Hematopoietic multipotent progenitor cell treated with erythropoietin and hydrocortisone succinate and interleukin-3 and kit ligand, for 8 days (in vitro differentiated cells): ENCODE data around the gene ARHGDIG.
"Not testable (repeated sequence)": the region's sequence is repeated elsewhere in the genome, so short reads cannot be mapped to it uniquely, and the experiment has no call there.

Source experiments
- DNase-seq: peaks from one replicate; pipeline ENCODE4 v3.0.0-alpha.2; 2015

The ARHGDIG gene

GRCh38 chr16:301950-302349 lies 21.6 kb downstream of the ARHGDIG start:
- no peak for DNase-seq

- peak; percentile 48 for DNase-seq
These were observed 23.5 kb downstream of the ARHGDIG start for GRCh38 chr16:303760-304505.

- DNase-seq, result no peak
These were observed 25.7 kb downstream of the ARHGDIG start for GRCh38 chr16:305916-306626.

DNA sequence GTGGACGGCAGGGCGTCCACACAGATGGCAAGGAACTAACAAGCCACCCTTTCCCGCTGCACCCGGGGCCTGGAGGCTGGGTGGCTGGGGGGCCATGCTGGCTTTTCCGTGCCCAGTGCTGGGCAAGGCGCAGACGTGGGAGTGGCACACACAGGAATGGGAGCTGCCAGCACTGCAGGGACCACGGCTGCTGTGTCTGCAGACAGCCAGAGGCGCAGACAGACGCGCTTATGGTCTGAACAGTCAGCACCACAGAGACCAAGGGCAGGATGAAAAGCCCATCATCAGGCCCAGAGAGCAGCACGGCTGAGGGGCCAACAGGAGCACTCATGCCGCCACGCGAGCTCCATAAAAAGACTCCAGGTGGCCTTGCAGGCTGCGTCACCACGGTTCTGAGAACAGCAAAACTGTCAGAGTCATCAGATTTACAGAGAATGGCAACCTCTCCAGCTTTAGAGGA lies 26.6 kb downstream of the ARHGDIG start:
- no peak for DNase-seq

- DNase-seq, result no peak
These were observed 27.4 kb downstream of the ARHGDIG start for GRCh38 chr16:307691-308312.

DNA sequence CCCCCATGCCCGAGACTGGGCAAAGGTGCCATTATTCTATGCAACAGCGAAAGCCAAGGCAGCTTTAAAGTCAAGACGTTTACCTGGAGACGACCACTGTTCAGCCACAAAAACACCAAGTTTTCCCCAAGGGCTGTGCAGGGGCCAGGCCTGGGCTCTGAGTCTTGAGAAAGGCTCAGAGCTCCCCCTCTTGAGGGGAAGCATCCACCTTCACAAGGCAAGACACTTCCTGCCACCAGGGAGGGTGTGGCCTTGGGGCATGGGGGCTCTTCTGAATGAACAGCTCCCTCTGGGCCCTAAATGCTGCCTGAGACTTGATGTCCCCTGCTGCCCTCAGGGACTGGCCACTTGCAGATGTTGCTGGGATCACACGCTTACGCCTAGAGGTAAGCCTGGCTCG lies 29.1 kb downstream of the ARHGDIG start:
- no peak for DNase-seq

DNA sequence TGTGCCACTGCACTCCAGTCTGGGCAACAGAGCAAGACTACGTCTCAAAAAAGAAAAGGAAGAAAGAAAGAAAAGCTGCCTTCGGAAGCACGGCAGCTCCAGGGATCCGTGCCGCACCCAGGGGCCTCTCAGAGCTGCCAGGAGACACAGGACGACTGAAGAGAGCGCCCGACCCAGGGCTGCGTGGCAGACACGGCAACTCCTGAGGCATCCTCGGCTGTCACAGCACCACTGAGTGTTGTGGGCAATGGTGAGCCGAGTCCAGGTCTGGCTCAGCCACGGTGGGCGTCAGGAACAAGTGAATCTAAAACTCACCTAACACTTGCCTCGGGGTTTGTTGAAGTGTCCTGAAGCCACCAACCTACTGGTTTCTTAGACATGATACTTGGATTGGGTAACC lies 31.3 kb downstream of the ARHGDIG start:
- no peak for DNase-seq

- no peak for DNase-seq
These were observed 34.0 kb downstream of the ARHGDIG start for GRCh38 chr16:314351-314750.

DNA sequence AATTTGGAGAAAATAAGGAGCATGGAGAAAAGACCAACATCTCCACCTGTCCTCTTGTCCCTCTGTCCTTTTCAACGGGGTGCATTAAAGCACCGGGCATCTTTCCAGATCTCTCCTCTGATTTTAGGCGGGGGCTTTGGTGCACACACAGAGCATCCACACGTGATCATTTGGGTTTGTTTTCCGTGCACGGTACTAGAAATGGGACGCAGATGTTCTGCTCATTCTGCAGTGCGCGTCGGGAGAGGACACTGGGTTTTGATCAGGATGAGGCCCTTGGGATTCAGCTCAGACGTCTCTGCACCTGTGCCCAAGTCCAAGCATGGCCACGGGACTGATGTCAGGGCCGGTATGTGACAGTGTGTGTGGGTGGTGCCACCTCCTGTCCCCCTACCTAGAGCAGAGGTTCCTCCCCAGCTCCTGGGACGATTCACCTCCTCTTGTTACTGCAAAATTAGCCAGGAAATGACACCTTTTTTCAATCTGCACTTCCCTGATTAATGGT lies 34.5 kb downstream of the ARHGDIG start:
- no peak for DNase-seq

- no peak for DNase-seq
These were observed 36.5 kb downstream of the ARHGDIG start for GRCh38 chr16:316741-317464.

DNA sequence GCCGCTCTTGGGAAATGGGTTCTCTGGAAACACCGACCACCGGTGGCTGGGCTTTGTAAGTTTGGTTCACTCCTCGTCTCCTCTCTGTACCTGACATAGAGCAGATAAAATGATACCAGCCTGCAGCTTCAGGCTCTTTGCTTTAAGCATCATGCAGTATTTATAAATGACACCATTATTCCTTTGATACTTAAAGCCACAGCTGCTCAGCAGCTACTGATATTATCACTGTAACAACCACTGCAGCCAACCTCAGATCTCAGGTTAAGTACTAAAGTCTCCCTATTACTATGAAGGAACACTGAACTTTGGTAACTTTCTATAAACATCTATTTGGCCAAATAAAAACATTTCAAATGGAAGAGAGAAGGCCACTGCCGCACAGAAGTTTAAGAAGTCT lies 37.2 kb downstream of the ARHGDIG start:
- no peak for DNase-seq

GRCh38 chr16:318628-319027 lies 38.2 kb downstream of the ARHGDIG start:
- DNase-seq, result no peak

GRCh38 chr16:320206-320605 lies 39.8 kb downstream of the ARHGDIG start:
- DNase-seq, result no peak

DNA sequence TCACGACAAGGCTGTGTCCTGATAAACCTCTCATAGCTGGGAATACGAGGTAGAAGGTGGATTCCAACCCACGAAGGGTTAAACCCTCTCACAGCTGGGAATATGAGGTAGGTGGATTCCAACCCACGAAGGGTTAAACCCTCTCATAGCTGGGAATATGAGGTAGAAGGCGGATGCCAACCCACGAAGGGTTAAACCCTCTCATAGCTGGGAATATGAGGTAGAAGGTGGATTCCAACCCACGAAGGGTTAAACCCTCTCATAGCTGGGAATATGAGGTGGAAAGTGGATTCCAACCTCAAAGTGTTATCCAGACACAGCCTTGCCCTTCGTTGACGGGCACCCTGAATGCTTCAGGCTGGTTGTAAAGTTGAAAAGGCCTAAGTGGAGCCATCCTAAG lies 41.1 kb downstream of the ARHGDIG start:
- no peak for DNase-seq

DNA sequence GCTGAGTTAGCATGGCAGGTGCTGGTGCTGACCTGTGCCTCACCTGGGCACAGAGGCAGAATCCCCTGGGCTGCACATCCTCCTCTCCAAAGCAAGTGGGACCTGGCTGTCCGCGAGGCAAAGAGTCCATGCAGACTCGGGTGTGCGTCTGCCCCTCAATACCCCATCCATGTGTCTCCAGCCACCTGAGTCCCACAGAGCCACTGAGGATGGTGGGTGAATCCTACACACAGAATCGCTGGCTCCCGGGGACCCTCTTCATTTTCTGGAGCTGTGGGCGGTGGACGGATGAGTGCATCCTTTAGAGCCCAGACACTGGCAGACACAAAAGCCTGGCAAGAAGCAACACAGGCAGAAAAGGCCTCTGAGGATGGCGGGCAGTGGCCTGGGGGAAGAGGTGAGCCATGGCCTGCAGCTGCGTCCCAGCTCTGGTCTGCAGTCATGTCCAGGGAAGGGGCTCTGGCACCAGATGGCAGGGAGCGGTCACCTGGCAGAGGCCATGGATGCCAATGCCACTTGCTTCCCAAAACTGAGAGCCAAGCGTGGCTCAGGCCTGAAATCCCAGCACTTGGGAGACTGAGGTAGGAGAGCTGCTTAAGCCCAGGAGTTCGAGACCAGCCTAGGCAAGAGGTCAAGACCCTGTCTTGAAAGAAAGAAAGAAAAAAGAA lies 42.2 kb downstream of the ARHGDIG start:
- no peak for DNase-seq

DNA sequence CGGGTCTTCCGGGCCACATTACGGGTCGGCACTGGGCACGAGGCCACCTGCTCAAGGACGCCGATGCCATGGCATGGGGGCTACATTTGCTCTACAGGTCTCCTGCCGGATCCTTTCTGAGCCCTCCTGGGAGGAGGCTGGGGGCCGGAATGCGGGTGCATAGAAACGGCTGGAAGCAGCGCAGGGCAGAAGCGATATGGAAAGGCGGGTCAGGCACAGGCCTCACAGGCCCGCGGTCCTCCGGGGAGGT lies 43.7 kb downstream of the ARHGDIG start:
- DNase-seq, result no peak

GRCh38 chr16:324451-325334 lies 44.3 kb downstream of the ARHGDIG start:
- peak; percentile 97 for DNase-seq

- no peak for DNase-seq
These were observed 45.2 kb downstream of the ARHGDIG start for GRCh38 chr16:325375-326145.

- DNase-seq, result no peak
These were observed 50.4 kb downstream of the ARHGDIG start for GRCh38 chr16:330741-331140.

DNA sequence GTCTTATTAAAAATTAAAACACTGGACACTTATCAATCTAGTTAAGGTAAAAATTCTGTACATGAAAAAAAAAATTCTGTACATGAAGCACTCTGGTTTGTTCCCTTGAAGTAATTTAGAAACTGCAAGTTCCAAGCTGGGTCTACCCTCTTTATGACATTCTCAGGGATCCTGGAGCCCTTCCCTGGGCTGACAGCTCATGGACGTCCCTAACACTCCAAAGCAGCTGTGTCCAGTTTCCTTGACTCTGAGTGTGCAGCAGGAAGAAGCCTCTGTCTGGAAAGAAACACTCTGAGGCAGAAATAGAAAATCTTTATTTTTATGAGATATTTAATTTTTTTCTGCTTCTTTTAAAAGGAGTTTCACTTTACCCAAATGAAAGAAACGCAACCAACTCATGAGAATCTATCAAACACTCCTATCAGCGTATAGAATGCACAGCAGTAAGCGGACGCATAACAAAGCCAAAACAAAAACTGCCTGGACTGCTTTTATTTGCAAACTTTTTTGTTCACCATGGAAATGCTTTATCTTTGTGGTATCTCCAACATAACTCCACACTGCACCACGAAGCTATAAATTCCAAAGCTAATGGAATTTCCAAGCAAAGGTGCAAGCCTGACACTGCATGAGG lies 50.9 kb downstream of the ARHGDIG start:
- DNase-seq, result not testable (repeated sequence)
